Activated B cell treated with CpG ODN at 0.5 μM for 24 hours (primary cell): ENCODE results near the gene CCNB1IP1. TPM values are rescaled to one million over a fixed set of nuclear protein-coding genes. Genes with fewer than 3 reads are reported as not detected.

Source experiments
- ATAC-seq: fragments of 200-7000 bp; cut with Tn5 transposase; one replicate; pipeline ENCODE4 v1.10.0; 2021; ENCODE audit warnings: low read depth, mild to moderate bottlenecking, moderate library complexity
- CTCF ChIA-PET: fragments of 350-600 bp; sonication (Branson Sonifier 250); formaldehyde crosslinking; loops from one replicate; lab custom pipeline; 2021; ENCODE audit warnings: antibody characterized with exemption; lab: Charles Lee
- POLR2A ChIA-PET: fragments of 350-600 bp; sonication (Branson Sonifier 250); formaldehyde crosslinking; loops from one replicate; lab custom pipeline; 2021; ENCODE audit warnings: antibody characterized with exemption; lab: Charles Lee
- DNase-seq: peaks from one replicate; pipeline ENCODE4 v3.0.0; 2022
- H3K27ac Mint-ChIP-seq: one replicate; pipeline ENCODE4 v1.8.0; 2020; ENCODE audit warnings: mixed read lengths
- H3K27me3 Mint-ChIP-seq: one replicate; pipeline ENCODE4 v1.8.0; 2021; ENCODE audit warnings: mixed read lengths
- H3K36me3 Mint-ChIP-seq: one replicate; pipeline ENCODE4 v1.8.0; 2021; ENCODE audit warnings: low read depth, mixed read lengths
- H3K4me1 Mint-ChIP-seq: one replicate; pipeline ENCODE4 v1.8.0; 2021; ENCODE audit warnings: mixed read lengths
- H3K4me3 Mint-ChIP-seq: one replicate; pipeline ENCODE4 v1.8.0; 2020; ENCODE audit warnings: mild to moderate bottlenecking, mixed read lengths
- H3K9me3 Mint-ChIP-seq: one replicate; pipeline ENCODE4 v1.8.0; 2020; ENCODE audit warnings: mixed read lengths
- CTCF ChIP-seq: fragments of 200-600 bp; IDR thresholded peaks from one replicate; pipeline ENCODE4 v1.8.0; 2022; ENCODE audit warnings: antibody characterized with exemption, mild to moderate bottlenecking
- intact Hi-C: fragments of 100-400 bp; cut with micrococcal nuclease; formaldehyde crosslinking; loops from one replicate; pipeline ENCODE4 v1.15.1; 2024
- total RNA-seq: library from RNA; stranded (reverse); gene quantifications from 2 replicates; pipeline ENCODE4 v1.2.3, GENCODE V29; 2022

Gene CCNB1IP1
- total RNA-seq, 1 donor from 2014 or later, result 35.3 TPM

- peaks cover 8% of the 10 kb centered on the region for H3K36me3 Mint-ChIP-seq
- no peak overlapping the region for H3K27ac Mint-ChIP-seq
- ATAC-seq (no peak), DNase-seq (no peak)
- H3K27me3 Mint-ChIP-seq, result no peaks in the 10 kb centered on the region
- ChIA-PET POLR2A (interaction anchor here (1.0 to 2.8 kb wide), 3 partner anchors 9 to 279 kb away, joined by 3 to 42 read pairs (median 5); partner anchors contain the start of genes PARP2 and PIP4P1), CTCF (interaction anchor here (1.5 to 2.3 kb wide), 3 partner anchors 9 to 276 kb away, joined by 4 to 13 read pairs (median 7); partner anchors contain the start of gene PARP2)
- no peak for TF ChIP-seq CTCF
- intact Hi-C loops, result loop anchor here (5.0 to 10.0 kb wide), 2 partner anchors 523 to 641 kb away; no protein-coding TSS in a partner anchor
- H3K4me3 Mint-ChIP-seq, result no peak overlapping the region
- peaks cover 28% of the 10 kb centered on the region for H3K4me1 Mint-ChIP-seq
- no peaks in the 10 kb centered on the region for H3K9me3 Mint-ChIP-seq
Measured at GRCh38 chr14:20334017-20334416, 938 bp upstream of the CCNB1IP1 start.

GRCh38 chr14:20333494-20333841 is 389 bp upstream of the CCNB1IP1 start:
- intact Hi-C loops, result loop anchor here (1.0 to 10.0 kb wide), 7 partner anchors 10 to 641 kb away; partner anchors contain the start of genes PARP2, PIP4P1 and TEP1
- H3K27me3 Mint-ChIP-seq, result no peaks in the 10 kb centered on the region
- ChIA-PET POLR2A (interaction anchor here (0.8 to 2.8 kb wide), 5 partner anchors 9 to 350 kb away, joined by 3 to 42 read pairs (median 3); partner anchors contain the start of genes PARP2, PIP4P1 and TTC5), CTCF (interaction anchor here (1.5 to 2.3 kb wide), 3 partner anchors 9 to 277 kb away, joined by 4 to 13 read pairs (median 7); partner anchors contain the start of gene PARP2)
- no peaks in the 10 kb centered on the region for H3K9me3 Mint-ChIP-seq
- H3K4me1 Mint-ChIP-seq, result peaks cover 28% of the 10 kb centered on the region
- H3K36me3 Mint-ChIP-seq, result peaks cover 12% of the 10 kb centered on the region
- no peak for ATAC-seq
- peak overlapping the region; percentile 99 for H3K4me3 Mint-ChIP-seq
- TF ChIP-seq CTCF, result no peak
- peak overlapping the region; percentile 89 for H3K27ac Mint-ChIP-seq
- DNase-seq, result no peak

GRCh38 chr14:20332431-20332787 is 670 bp downstream of the CCNB1IP1 start:
- ChIA-PET POLR2A (interaction anchor here (0.5 to 2.8 kb wide), 3 partner anchors 10 to 339 kb away, joined by 3 to 42 read pairs (median 4); partner anchors contain the start of genes PARP2 and PIP4P1), CTCF (interaction anchor here (0.8 to 2.3 kb wide), 3 partner anchors 11 to 278 kb away, joined by 3 to 7 read pairs (median 4); partner anchors contain the start of gene PARP2)
- Mint-ChIP-seq H3K4me1 (peaks cover 35% of the 10 kb centered on the region), H3K27ac (peak overlapping the region; percentile 89), H3K4me3 (peak overlapping the region; percentile 99), H3K9me3 (no peaks in the 10 kb centered on the region), H3K27me3 (no peaks in the 10 kb centered on the region), H3K36me3 (peaks cover 15% of the 10 kb centered on the region)
- TF ChIP-seq CTCF, result no peak
- ATAC-seq, result no peak
- intact Hi-C loops, result loop anchor here (2.0 to 10.0 kb wide), 6 partner anchors 34 to 642 kb away; partner anchors contain the start of genes PIP4P1 and TEP1
- DNase-seq, result no peak

- Mint-ChIP-seq H3K36me3 (peaks cover 23% of the 10 kb centered on the region), H3K4me3 (no peak overlapping the region), H3K27me3 (no peaks in the 10 kb centered on the region), H3K9me3 (no peaks in the 10 kb centered on the region), H3K27ac (no peak overlapping the region), H3K4me1 (peaks cover 40% of the 10 kb centered on the region)
- ChIA-PET POLR2A (no interaction called here), CTCF (interaction anchor here (5.3 to 6.9 kb wide), 2 partner anchors 277 to 360 kb away, joined by 42 to 131 read pairs; no protein-coding TSS in a partner anchor)
- intact Hi-C loops, result loop anchor here (5.0 to 10.0 kb wide), 2 partner anchors 526 to 644 kb away; no protein-coding TSS in a partner anchor
- TF ChIP-seq CTCF, result no peak
- ATAC-seq (no peak), DNase-seq (no peak)
Measured at GRCh38 chr14:20331053-20331613, 1.9 kb downstream of the CCNB1IP1 start.

GRCh38 chr14:20329355-20329754 is 3.7 kb downstream of the CCNB1IP1 start:
- ChIA-PET POLR2A (interaction anchor here (0.7 to 5.1 kb wide), 2 partner anchors 13 to 126 kb away, joined by 3 to 60 read pairs; partner anchors contain the start of genes APEX1 and PARP2), CTCF (interaction anchor here (0.8 to 6.9 kb wide), 6 partner anchors 14 to 362 kb away, joined by 3 to 131 read pairs (median 5); partner anchors contain the start of gene PARP2)
- no peak for TF ChIP-seq CTCF
- Mint-ChIP-seq H3K4me3 (no peak overlapping the region), H3K27ac (no peak overlapping the region), H3K27me3 (no peaks in the 10 kb centered on the region), H3K4me1 (peaks cover 40% of the 10 kb centered on the region), H3K36me3 (peaks cover 33% of the 10 kb centered on the region), H3K9me3 (no peaks in the 10 kb centered on the region)
- no peak for DNase-seq
- intact Hi-C loops, result no loop called here
- no peak for ATAC-seq
